ENCODE results near the gene TRIM38. TPM values are rescaled to one million over a fixed set of nuclear protein-coding genes. Genes with fewer than 3 reads are reported as not detected.

The TRIM38 gene
- total and polyA plus RNA-seq, 2 of the 13 experiments (the other 11 are each of a cell fraction or from before 2014, with no cell fraction given), result 2.5 to 3.1 TPM

GRCh38 chr6:25928562-25929324 is 33.9 kb upstream of the TRIM38 start (continued):
- TF ChIP-seq IKZF5 (CRISPR knock-in tag; IDR thresholded peaks at IDR 0.05), result peak; percentile 76; the same call in 1 of the 2 replicates
- TF ChIP-seq TEAD2 (CRISPR knock-in tag; IDR thresholded peaks at IDR 0.05), result no peak
- peak; percentile 79 for TF ChIP-seq ELF3 (CRISPR knock-in tag; IDR thresholded peaks at IDR 0.05)
- TF ChIP-seq CCAR2 (optimal IDR thresholded peaks at IDR 0.05; ENCODE audit: low read depth, low read length), result no peak
- no peak for TF ChIP-seq ZNF576 (CRISPR knock-in tag; IDR thresholded peaks at IDR 0.05)
- TF ChIP-seq GABPA (IDR thresholded peaks at IDR 0.05; ENCODE audit: low read depth, low read length), result no peak
- TF ChIP-seq GABPA (CRISPR knock-in tag; IDR thresholded peaks at IDR 0.05; ENCODE audit: low read depth), result peak; percentile 18; the same call in 1 of the 2 replicates
- TF ChIP-seq LCORL (IDR thresholded peaks at IDR 0.05), result peak; percentile 66; the same call in 1 of the 2 replicates
- TF ChIP-seq LCORL (CRISPR knock-in tag; IDR thresholded peaks at IDR 0.05), result peak; percentile 98
- TF ChIP-seq HHEX (CRISPR knock-in tag; IDR thresholded peaks at IDR 0.05), result peak; percentile 78
- TF ChIP-seq DRAP1 (CRISPR knock-in tag; IDR thresholded peaks at IDR 0.05), result peak; percentile 68; the same call in 1 of the 2 replicates
- TF ChIP-seq ZNF205 (CRISPR knock-in tag; IDR thresholded peaks at IDR 0.05), result 0 out of 2 replicates have a peak, but pooled peaks have one; percentile 81
- TF ChIP-seq ZNF766 (CRISPR knock-in tag; IDR thresholded peaks at IDR 0.05; ENCODE audit: borderline replicate concordance), result no peak
- no peak for TF ChIP-seq HBP1 (CRISPR knock-in tag; IDR thresholded peaks at IDR 0.05; ENCODE audit: low read depth)
- no peak for TF ChIP-seq ATF5 (CRISPR knock-in tag; IDR thresholded peaks at IDR 0.05; ENCODE audit: low read depth)
- TF ChIP-seq PHF21A (CRISPR knock-in tag; IDR thresholded peaks at IDR 0.05), result peak; percentile 60; the same call in 1 of the 2 replicates
- TF ChIP-seq HMG20A (CRISPR knock-in tag; IDR thresholded peaks at IDR 0.05; ENCODE audit: borderline replicate concordance), result peak; percentile 95
- TF ChIP-seq WIZ (CRISPR knock-in tag; IDR thresholded peaks at IDR 0.05), result no peak
- TF ChIP-seq SIX1 (CRISPR knock-in tag; IDR thresholded peaks at IDR 0.05; ENCODE audit: borderline replicate concordance), result peak; percentile 93
- no peak for TF ChIP-seq BCLAF1 (IDR thresholded peaks at IDR 0.05)
- TF ChIP-seq ZBTB3 (CRISPR knock-in tag; IDR thresholded peaks at IDR 0.05; ENCODE audit: borderline replicate concordance, low read depth), result no peak
- peak in 1 of 2 experiments; percentile 89; a peak in 2 of 4 replicates for TF ChIP-seq KLF16 (CRISPR knock-in tag; IDR thresholded peaks at IDR 0.05)
- peak; percentile 99 for TF ChIP-seq FOXA3 (CRISPR knock-in tag; IDR thresholded peaks at IDR 0.05)
- peak; percentile 84; the same call in 1 of the 2 replicates for TF ChIP-seq MIER3 (CRISPR knock-in tag; IDR thresholded peaks at IDR 0.05; ENCODE audit: borderline replicate concordance)
- TF ChIP-seq HOXA5 (CRISPR knock-in tag; IDR thresholded peaks at IDR 0.05), result no peak; the same call in 1 of the 2 replicates
